HepG2 (cell line): Measurements from ENCODE around the gene SLC2A10. TPM values are rescaled to one million over a fixed set of nuclear protein-coding genes. Genes with fewer than 3 reads are reported as not detected.

Experiments used
- EZH2 ChIP-seq: conservative IDR thresholded peaks from 2 replicates; pipeline ENCODE4 v1.6.1; 2012; ENCODE audit warnings: mild to moderate bottlenecking, low read depth, low read length, moderate library complexity
- FIP1L1 ChIP-seq: fragments of 200-400 bp; formaldehyde crosslinking; IDR thresholded peaks from 2 replicates; pipeline ENCODE4 v1.6.1; 2018; ENCODE audit warnings: low read depth, mild to moderate bottlenecking, low read length, moderate library complexity, borderline replicate concordance; ENCODE audit not compliant: insufficient read depth
- FOXK2 ChIP-seq: fragments of 450-650 bp; IDR thresholded peaks from 2 replicates; pipeline ENCODE4 v1.6.1; 2016
- HDAC2 ChIP-seq: sonication (generic); formaldehyde crosslinking; IDR thresholded peaks from 2 replicates; pipeline ENCODE4 v1.4.0; 2020; ENCODE audit warnings: missing genetic modification reagents
- HNRNPL ChIP-seq: fragments of 200-400 bp; formaldehyde crosslinking; IDR thresholded peaks from 2 replicates; pipeline ENCODE4 v1.6.1; 2017; ENCODE audit warnings: mild to moderate bottlenecking, low read depth, low read length
- KLF13 ChIP-seq: sonication (generic); formaldehyde crosslinking; IDR thresholded peaks from 2 replicates; pipeline ENCODE4 v1.4.0; 2020; ENCODE audit warnings: mild to moderate bottlenecking, missing genetic modification reagents
- LRRFIP1 ChIP-seq: sonication (generic); formaldehyde crosslinking; conservative IDR thresholded peaks from 2 replicates; pipeline ENCODE4 v1.4.0; 2020; ENCODE audit warnings: missing genetic modification reagents
- NR3C1 ChIP-seq: sonication (generic); formaldehyde crosslinking; IDR thresholded peaks from 2 replicates; pipeline ENCODE4 v1.4.0; 2020; ENCODE audit warnings: missing genetic modification reagents
- SMAD3 ChIP-seq: sonication (generic); formaldehyde crosslinking; IDR thresholded peaks from 2 replicates; pipeline ENCODE4 v1.4.0; 2020; ENCODE audit warnings: missing genetic modification reagents
- TFE3 ChIP-seq: IDR thresholded peaks from 2 replicates; pipeline ENCODE4 v1.6.1; 2016
- XRCC5 ChIP-seq: fragments of 200-400 bp; formaldehyde crosslinking; optimal IDR thresholded peaks from 2 replicates; pipeline ENCODE3; 2017; ENCODE audit warnings: mild to moderate bottlenecking, low read length
- ZBTB39 ChIP-seq: sonication (generic); formaldehyde crosslinking; IDR thresholded peaks from 2 replicates; pipeline ENCODE4 v1.5.0; 2020; ENCODE audit warnings: missing genetic modification reagents
- ZC3H4 ChIP-seq: sonication (generic); formaldehyde crosslinking; IDR thresholded peaks from 2 replicates; pipeline ENCODE4 v1.4.0; 2020; ENCODE audit warnings: missing genetic modification reagents, borderline replicate concordance
- ZFP91 ChIP-seq: sonication (generic); formaldehyde crosslinking; IDR thresholded peaks from 2 replicates; pipeline ENCODE4 v1.9.0; 2022; ENCODE audit warnings: missing genetic modification reagents, mild to moderate bottlenecking, borderline replicate concordance
- ZFX ChIP-seq: sonication (generic); formaldehyde crosslinking; IDR thresholded peaks from 2 replicates; pipeline ENCODE4 v1.4.0; 2020; ENCODE audit warnings: mild to moderate bottlenecking, low read depth, missing genetic modification reagents, moderate library complexity
- ZNF224 ChIP-seq: sonication (generic); formaldehyde crosslinking; IDR thresholded peaks from 2 replicates; pipeline ENCODE4 v1.5.0; 2020; ENCODE audit warnings: mild to moderate bottlenecking, missing genetic modification reagents
- ZNF235 ChIP-seq: sonication (generic); formaldehyde crosslinking; IDR thresholded peaks from 2 replicates; pipeline ENCODE4 v1.8.1; 2023; ENCODE audit warnings: mild to moderate bottlenecking, missing genetic modification reagents, borderline replicate concordance
- ZNF337 ChIP-seq: sonication (generic); formaldehyde crosslinking; IDR thresholded peaks from 2 replicates; pipeline ENCODE4 v1.5.1; 2020; ENCODE audit warnings: missing genetic modification reagents, low read depth, mild to moderate bottlenecking, borderline replicate concordance
- ZNF510 ChIP-seq: sonication (generic); formaldehyde crosslinking; IDR thresholded peaks from 2 replicates; pipeline ENCODE4 v1.4.0; 2020; ENCODE audit warnings: low read depth, mild to moderate bottlenecking, missing genetic modification reagents
- ZSCAN9 ChIP-seq: IDR thresholded peaks from 2 replicates; pipeline ENCODE4 v1.6.1; 2016; ENCODE audit warnings: borderline replicate concordance
- polyA plus RNA-seq, 8 experiments: library from polyadenylated mRNA; depleted of rRNA in 3 of 8; stranded (reverse) in 7 of 8; unstranded in 1 of 8; fragments of >200 nt; fragmentation: Illumina TruSeq in 4 of 8; extraction: Trizol in 4 of 8; gene quantifications; 2 replicates each; pipeline versions ENCODE4 v1.2.1 to v1.2.3, GENCODE V29; 2011 to 2016; ENCODE audit warnings: low read depth in 4 of 8, missing spikeins in 1 of 8, mixed read lengths in 1 of 8; ENCODE audit not compliant: insufficient read depth in 1 of 8
- total RNA-seq, 5 experiments: library from RNA; depleted of rRNA; stranded (reverse); fragments of >200 nt; fragmentation: Illumina TruSeq; extraction: Trizol; gene quantifications; 2 replicates each; pipeline ENCODE4 v1.2.3, GENCODE V29; 2016; ENCODE audit warnings: low read depth in 1 of 5

SLC2A10 gene
- total and polyA plus RNA-seq, 2 of the 13 experiments (the other 11 are each of a cell fraction or from before 2014, with no cell fraction given): 16.0 to 18.4 TPM

GRCh38 chr20:46670585-46671584 lies 38.6 kb upstream of the SLC2A10 start (continued):
- TF ChIP-seq ZFP91 (CRISPR knock-in tag): peak; percentile 13; the same call in 1 of the 2 replicates
- TF ChIP-seq ZC3H4 (CRISPR knock-in tag): no peak; the same call in 1 of the 2 replicates
- peak; percentile 98; the same call in 1 of the 2 replicates for TF ChIP-seq ZSCAN9 (CRISPR knock-in tag)
- peak; percentile 98 for TF ChIP-seq HDAC2 (CRISPR knock-in tag)
- no peak for TF ChIP-seq HNRNPL
- no peak for TF ChIP-seq ZNF224
- no peak for TF ChIP-seq XRCC5
- peak; percentile 95 for TF ChIP-seq TFE3 (CRISPR knock-in tag)
- no peak for TF ChIP-seq KLF13 (CRISPR knock-in tag)
- TF ChIP-seq ZNF510: no peak
- no peak for TF ChIP-seq EZH2
- TF ChIP-seq ZNF235 (CRISPR knock-in tag): no peak
- TF ChIP-seq ZFX: peak; percentile 23
- TF ChIP-seq FIP1L1: no peak
- no peak for TF ChIP-seq ZNF337
- TF ChIP-seq SMAD3 (CRISPR knock-in tag): peak; percentile 97
- TF ChIP-seq ZBTB39 (CRISPR knock-in tag): peak; percentile 39; the same call in 1 of the 2 replicates
- TF ChIP-seq NR3C1 (CRISPR knock-in tag): no peak
- no peak; the same call in 1 of the 2 replicates for TF ChIP-seq LRRFIP1 (CRISPR knock-in tag)
- peak; percentile 57; the same call in 1 of the 2 replicates for TF ChIP-seq FOXK2
